Coronary artery (tissue), 2 donors: ENCODE results near the gene PIMREG.

ENCODE experiments used
- DNase-seq: peaks from one replicate; pipeline ENCODE4 v3.0.0-alpha.2; 2017; ENCODE audit warnings: low spot score
- H3K27ac ChIP-seq, 2 donors: fragments of 200-600 bp; sonication (generic); one replicate each; pipeline ENCODE4 v1.5.1; 2016 to 2019
- H3K4me3 ChIP-seq: fragments of 200-600 bp; sonication (generic); 2 replicates; pipeline ENCODE4 v1.5.1; 2016; ENCODE audit warnings: mild to moderate bottlenecking, moderate library complexity
- CTCF ChIP-seq: fragments of 200-600 bp; sonication (generic); IDR thresholded peaks from one replicate; pipeline ENCODE4 v1.5.1; 2019; ENCODE audit warnings: antibody characterized with exemption

The PIMREG gene

GRCh38 chr17:6462692-6463091 lies 18.4 kb downstream of the PIMREG start:
- Histone ChIP-seq H3K4me3 (no peak overlapping the region), H3K27ac (no peak overlapping the region)
- no peak for TF ChIP-seq CTCF
- DNase-seq, result no peak

- no peak for DNase-seq
- Histone ChIP-seq H3K4me3 (no peak overlapping the region), H3K27ac (no peak overlapping the region)
- TF ChIP-seq CTCF, result no peak
These were observed 19.6 kb downstream of the PIMREG start for GRCh38 chr17:6463616-6464445.

- DNase-seq, result no peak
- no peak for TF ChIP-seq CTCF
- H3K4me3 ChIP-seq, result no peak overlapping the region
- no peak overlapping the region for H3K27ac ChIP-seq
These were observed 20.3 kb downstream of the PIMREG start for GRCh38 chr17:6464446-6465041.

GRCh38 chr17:6465206-6466003 lies 21.1 kb downstream of the PIMREG start:
- H3K4me3 ChIP-seq, result no peak overlapping the region
- no peak for TF ChIP-seq CTCF
- H3K27ac ChIP-seq, result no peak overlapping the region
- DNase-seq, result no peak

GRCh38 chr17:6467567-6467966 lies 23.3 kb downstream of the PIMREG start:
- no peak overlapping the region for H3K4me3 ChIP-seq
- no peak overlapping the region for H3K27ac ChIP-seq
- no peak for TF ChIP-seq CTCF
- DNase-seq, result no peak

- no peak overlapping the region for H3K4me3 ChIP-seq
- H3K27ac ChIP-seq, result no peak overlapping the region
- TF ChIP-seq CTCF, result no peak
- no peak for DNase-seq
These were observed 24.0 kb downstream of the PIMREG start for GRCh38 chr17:6468051-6468790.
